Measurements from ENCODE around the gene PCBP4.

The PCBP4 gene

GRCh38 chr3:51955893-51956770 is 11.1 kb downstream of the PCBP4 start:
- no peak overlapping the region for H3K4me2 ChIP-seq (ENCODE audit: low read length)

GRCh38 chr3:51955175-51955892 is 11.9 kb downstream of the PCBP4 start, which contains the start of gene GPR62:
TSS of gene GPR62 (plus strand) at chr3:51955381. CDS start at chr3:51955653, 272 bp downstream.
- no peak for TF ChIP-seq EZH2phosphoT487 (IDR thresholded peaks at IDR 0.05; ENCODE audit: low read depth)
- no peak for TF ChIP-seq CTCF (IDR thresholded peaks at IDR 0.05; ENCODE audit: low read depth, low read length)
- Histone ChIP-seq H3K79me2 (ENCODE audit: low read length) (no peaks in the 10 kb centered on the region), H3K4me3 (ENCODE audit: low read length) (no peak within 1 kb of the TSS), H2AFZ (ENCODE audit: low read depth, low read length) (no peak within 1 kb of the TSS), H3K27me3 (ENCODE audit: low read depth, low read length) (no peaks in the 10 kb centered on the region), H3K36me3 (replicated peaks; ENCODE audit: low read depth, low read length) (no peaks in the 10 kb centered on the region), H3K4me2 (ENCODE audit: low read length) (no peak within 1 kb of the TSS), H3K9me3 (ENCODE audit: insufficient read depth, low read length) (no peaks in the 10 kb centered on the region), H3K9ac (ENCODE audit: low read length) (no peak within 1 kb of the TSS), H3K27ac (ENCODE audit: low read length) (no peak within 1 kb of the TSS), H4K20me1 (ENCODE audit: insufficient read depth, low read length) (no peaks in the 10 kb centered on the region), H3K4me1 (ENCODE audit: low read length) (peaks cover 8% of the 10 kb centered on the region; the same call in 1 of the 2 replicates)

More at GRCh38 chr3:51955893-51956770, 11.1 kb downstream of the PCBP4 start:
- no peaks in the 10 kb centered on the region for H3K36me3 ChIP-seq (replicated peaks; ENCODE audit: low read depth, low read length)
- peaks cover 8% of the 10 kb centered on the region; the same call in 1 of the 2 replicates for H3K4me1 ChIP-seq (ENCODE audit: low read length)
- H2AFZ ChIP-seq (ENCODE audit: low read depth, low read length), result no peak overlapping the region
- H4K20me1 ChIP-seq (ENCODE audit: insufficient read depth, low read length), result no peaks in the 10 kb centered on the region
- H3K27me3 ChIP-seq (ENCODE audit: low read depth, low read length), result no peaks in the 10 kb centered on the region
- no peak overlapping the region for H3K9ac ChIP-seq (ENCODE audit: low read length)
- H3K9me3 ChIP-seq (ENCODE audit: insufficient read depth, low read length), result no peaks in the 10 kb centered on the region
- H3K27ac ChIP-seq (ENCODE audit: low read length), result no peak overlapping the region
- no peak overlapping the region for H3K4me3 ChIP-seq (ENCODE audit: low read length)
- 0 out of 2 replicates have a peak, but pooled peaks have one; percentile 3 for TF ChIP-seq CTCF (IDR thresholded peaks at IDR 0.05; ENCODE audit: low read depth, low read length)
- no peak for TF ChIP-seq EZH2phosphoT487 (IDR thresholded peaks at IDR 0.05; ENCODE audit: low read depth)
- H3K79me2 ChIP-seq (ENCODE audit: low read length), result no peaks in the 10 kb centered on the region

- no peak for TF ChIP-seq EZH2phosphoT487 (IDR thresholded peaks at IDR 0.05; ENCODE audit: low read depth)
- TF ChIP-seq CTCF (IDR thresholded peaks at IDR 0.05; ENCODE audit: low read depth, low read length), result no peak
- Histone ChIP-seq H2AFZ (ENCODE audit: low read depth, low read length) (no peak overlapping the region), H3K36me3 (replicated peaks; ENCODE audit: low read depth, low read length) (no peaks in the 10 kb centered on the region), H3K27me3 (ENCODE audit: low read depth, low read length) (no peaks in the 10 kb centered on the region), H3K9me3 (ENCODE audit: insufficient read depth, low read length) (no peaks in the 10 kb centered on the region), H3K4me2 (ENCODE audit: low read length) (no peak overlapping the region), H3K27ac (ENCODE audit: low read length) (no peak overlapping the region), H4K20me1 (ENCODE audit: insufficient read depth, low read length) (no peaks in the 10 kb centered on the region), H3K4me3 (ENCODE audit: low read length) (no peak overlapping the region), H3K9ac (ENCODE audit: low read length) (no peak overlapping the region), H3K4me1 (ENCODE audit: low read length) (peaks cover 8% of the 10 kb centered on the region; the same call in 1 of the 2 replicates), H3K79me2 (ENCODE audit: low read length) (no peaks in the 10 kb centered on the region)
Observed at GRCh38 chr3:51954713-51955112, 12.5 kb downstream of the PCBP4 start.

GRCh38 chr3:51954105-51954504 is 13.1 kb downstream of the PCBP4 start:
- Histone ChIP-seq H3K36me3 (replicated peaks; ENCODE audit: low read depth, low read length) (no peaks in the 10 kb centered on the region), H3K27ac (ENCODE audit: low read length) (no peak overlapping the region), H3K27me3 (ENCODE audit: low read depth, low read length) (no peaks in the 10 kb centered on the region), H3K79me2 (ENCODE audit: low read length) (no peaks in the 10 kb centered on the region), H3K4me2 (ENCODE audit: low read length) (no peak overlapping the region), H3K4me3 (ENCODE audit: low read length) (no peak overlapping the region), H4K20me1 (ENCODE audit: insufficient read depth, low read length) (no peaks in the 10 kb centered on the region), H2AFZ (ENCODE audit: low read depth, low read length) (no peak overlapping the region), H3K9ac (ENCODE audit: low read length) (no peak overlapping the region), H3K9me3 (ENCODE audit: insufficient read depth, low read length) (no peaks in the 10 kb centered on the region), H3K4me1 (ENCODE audit: low read length) (peaks cover 8% of the 10 kb centered on the region; the same call in 1 of the 2 replicates)
- TF ChIP-seq EZH2phosphoT487 (IDR thresholded peaks at IDR 0.05; ENCODE audit: low read depth) (no peak), CTCF (IDR thresholded peaks at IDR 0.05; ENCODE audit: low read depth, low read length) (no peak)

Data from OCI-LY3 (cell line).